Loucy (cell line): ENCODE measurements around the gene TEX48.

Experiments
- H2AFZ ChIP-seq: fragments of 200-600 bp; sonication (generic); 2 replicates; pipeline ENCODE4 v1.6.0; 2016; ENCODE audit warnings: antibody characterized with exemption, mild to moderate bottlenecking, low read length, moderate library complexity
- H3F3A ChIP-seq: fragments of 200-600 bp; 2 replicates; pipeline ENCODE4 v1.6.0; 2016; ENCODE audit warnings: antibody characterized with exemption, low read depth, mild to moderate bottlenecking
- H3K27me3 ChIP-seq: fragments of 200-600 bp; sonication (generic); 2 replicates; pipeline ENCODE4 v1.6.1; 2014; ENCODE audit warnings: low read length, mild to moderate bottlenecking; ENCODE audit not compliant: insufficient read depth, poor library complexity, severe bottlenecking
- H3K36me3 ChIP-seq: fragments of 200-600 bp; sonication (generic); 2 replicates; pipeline ENCODE4 v1.6.1; 2016; ENCODE audit warnings: low read length; ENCODE audit not compliant: insufficient read depth
- H3K4me1 ChIP-seq: fragments of 200-600 bp; sonication (generic); 2 replicates; pipeline ENCODE4 v1.5.1; 2014; ENCODE audit warnings: low read length, mild to moderate bottlenecking; ENCODE audit not compliant: insufficient read depth, poor library complexity, severe bottlenecking
- H3K4me2 ChIP-seq: fragments of 200-600 bp; sonication (generic); 2 replicates; pipeline ENCODE4 v1.6.0; 2014; ENCODE audit warnings: antibody characterized with exemption, low read length, low read depth, mild to moderate bottlenecking; ENCODE audit not compliant: poor library complexity, severe bottlenecking
- H3K4me3 ChIP-seq: fragments of 200-600 bp; sonication (generic); 2 replicates; pipeline ENCODE4 v1.5.1; 2014; ENCODE audit warnings: low read length, mild to moderate bottlenecking, mixed read lengths; ENCODE audit not compliant: poor library complexity, severe bottlenecking
- H3K79me2 ChIP-seq: fragments of 200-600 bp; sonication (generic); 2 replicates; pipeline ENCODE4 v1.6.1; 2014; ENCODE audit warnings: low read length; ENCODE audit not compliant: insufficient read depth
- H3K9ac ChIP-seq: fragments of 200-600 bp; sonication (generic); 2 replicates; pipeline ENCODE4 v1.6.0; 2014; ENCODE audit warnings: mild to moderate bottlenecking, low read depth, low read length, moderate library complexity; ENCODE audit not compliant: poor library complexity, severe bottlenecking
- H3K9me2 ChIP-seq: fragments of 200-600 bp; sonication (generic); replicated peaks from 2 replicates; pipeline ENCODE4 v1.6.1; 2016; ENCODE audit warnings: low read depth, low read length, mixed read lengths
- H3K9me3 ChIP-seq: fragments of 200-600 bp; sonication (generic); 2 replicates; pipeline ENCODE4 v1.6.1; 2014; ENCODE audit warnings: mild to moderate bottlenecking, antibody characterized with exemption, low read length, low read depth; ENCODE audit not compliant: insufficient read depth
- H4K20me1 ChIP-seq: fragments of 200-600 bp; sonication (generic); 2 replicates; pipeline ENCODE4 v1.6.0; 2014; ENCODE audit warnings: antibody characterized with exemption, low read length, mild to moderate bottlenecking; ENCODE audit not compliant: insufficient read depth, poor library complexity, severe bottlenecking
- CTCF ChIP-seq: fragments of 200-600 bp; sonication (generic); conservative IDR thresholded peaks from 2 replicates; pipeline ENCODE4 v1.5.1; 2014; ENCODE audit warnings: mild to moderate bottlenecking, antibody characterized with exemption, low read length
- EZH2phosphoT487 ChIP-seq: fragments of 200-600 bp; IDR thresholded peaks from 2 replicates; pipeline ENCODE4 v1.6.1; 2018; ENCODE audit warnings: antibody characterized with exemption, mild to moderate bottlenecking, moderate library complexity, borderline replicate concordance

The TEX48 gene

GRCh38 chr9:114621975-114622609 lies 59.9 kb downstream of the TEX48 start:
- Histone ChIP-seq H3K9me3 (no peaks in the 10 kb centered on the region), H3K4me2 (no peak overlapping the region), H3K9me2 (no peaks in the 10 kb centered on the region), H3K4me3 (no peak overlapping the region), H3K27me3 (no peaks in the 10 kb centered on the region), H3K36me3 (peaks cover 25% of the 10 kb centered on the region; the same call in 1 of the 2 replicates), H3K9ac (no peak overlapping the region), H3K79me2 (peaks cover 13% of the 10 kb centered on the region; the same call in 1 of the 2 replicates), H3K4me1 (peaks cover 2% of the 10 kb centered on the region), H3F3A (no peaks in the 10 kb centered on the region), H2AFZ (no peak overlapping the region), H4K20me1 (no peaks in the 10 kb centered on the region)
- TF ChIP-seq CTCF (no peak), EZH2phosphoT487 (no peak)

- Histone ChIP-seq H4K20me1 (no peaks in the 10 kb centered on the region), H3F3A (no peaks in the 10 kb centered on the region), H3K9me3 (no peaks in the 10 kb centered on the region), H3K9me2 (no peaks in the 10 kb centered on the region), H3K4me3 (no peak overlapping the region), H3K27me3 (no peaks in the 10 kb centered on the region), H3K9ac (no peak overlapping the region), H3K4me2 (no peak overlapping the region), H3K79me2 (peaks cover 13% of the 10 kb centered on the region; the same call in 1 of the 2 replicates), H3K36me3 (peaks cover 19% of the 10 kb centered on the region; the same call in 1 of the 2 replicates), H2AFZ (no peak overlapping the region), H3K4me1 (peaks cover 7% of the 10 kb centered on the region)
- no peak for TF ChIP-seq CTCF
- no peak for TF ChIP-seq EZH2phosphoT487
Measured at GRCh38 chr9:114621561-114621960, 60.4 kb downstream of the TEX48 start.

- Histone ChIP-seq H3K4me2 (no peak overlapping the region), H3K9me2 (no peaks in the 10 kb centered on the region), H3K4me3 (no peak overlapping the region), H3K27me3 (no peaks in the 10 kb centered on the region), H3K4me1 (peaks cover 11% of the 10 kb centered on the region), H3K9me3 (no peaks in the 10 kb centered on the region), H3K9ac (no peak overlapping the region), H3K36me3 (peaks cover 11% of the 10 kb centered on the region; the same call in 1 of the 2 replicates), H3F3A (no peaks in the 10 kb centered on the region), H2AFZ (no peak overlapping the region), H3K79me2 (peaks cover 18% of the 10 kb centered on the region), H4K20me1 (no peaks in the 10 kb centered on the region)
- TF ChIP-seq CTCF (no peak), EZH2phosphoT487 (no peak)
Measured at GRCh38 chr9:114619191-114619761, 62.7 kb downstream of the TEX48 start.
